GM12892 (cell line): ENCODE measurements around the gene BRF1.

Source experiments
- DNase-seq: peaks from one replicate; pipeline ENCODE4 v3.0.0; 2011; ENCODE audit not compliant: insufficient read length
- FAIRE-seq: peaks from 2 replicates; lab custom pipeline; 2011; peaks lifted over from hg19 to GRCh38; lab: Jason Lieb, UNC
- POLR2A ChIP-seq: IDR thresholded peaks from 2 replicates; pipeline ENCODE4 v1.6.1; 2011; ENCODE audit warnings: low read depth, low read length, control low read depth
- POLR2AphosphoS5 ChIP-seq: IDR thresholded peaks from 2 replicates; pipeline ENCODE4 v1.6.1; 2011; ENCODE audit warnings: low read depth, low read length, control low read depth
- TAF1 ChIP-seq: IDR thresholded peaks from 2 replicates; pipeline ENCODE4 v1.6.1; 2011; ENCODE audit warnings: low read depth, mild to moderate bottlenecking, control low read depth, low read length, borderline replicate concordance

The BRF1 gene

GRCh38 chr14:105195522-105196264 is 105.1 kb downstream of the BRF1 start:
- DNase-seq (no peak), FAIRE-seq (peak; percentile 9)
- TF ChIP-seq POLR2AphosphoS5, result no peak
- TF ChIP-seq POLR2A, result no peak
- TF ChIP-seq TAF1, result no peak

GRCh38 chr14:105195051-105195450 is 105.8 kb downstream of the BRF1 start:
- no peak for TF ChIP-seq TAF1
- TF ChIP-seq POLR2AphosphoS5, result no peak
- no peak for TF ChIP-seq POLR2A
- DNase-seq (no peak), FAIRE-seq (no peak)

- FAIRE-seq (peak; percentile 40), DNase-seq (no peak)
- TF ChIP-seq POLR2A, result no peak
- no peak for TF ChIP-seq POLR2AphosphoS5
- no peak for TF ChIP-seq TAF1
These were observed 106.7 kb downstream of the BRF1 start for GRCh38 chr14:105193916-105194782.

- FAIRE-seq, result no peak
- DNase-seq, result no peak
- TF ChIP-seq POLR2AphosphoS5 (no peak), POLR2A (no peak), TAF1 (no peak)
These were observed 107.7 kb downstream of the BRF1 start for GRCh38 chr14:105192866-105193731.

DNA sequence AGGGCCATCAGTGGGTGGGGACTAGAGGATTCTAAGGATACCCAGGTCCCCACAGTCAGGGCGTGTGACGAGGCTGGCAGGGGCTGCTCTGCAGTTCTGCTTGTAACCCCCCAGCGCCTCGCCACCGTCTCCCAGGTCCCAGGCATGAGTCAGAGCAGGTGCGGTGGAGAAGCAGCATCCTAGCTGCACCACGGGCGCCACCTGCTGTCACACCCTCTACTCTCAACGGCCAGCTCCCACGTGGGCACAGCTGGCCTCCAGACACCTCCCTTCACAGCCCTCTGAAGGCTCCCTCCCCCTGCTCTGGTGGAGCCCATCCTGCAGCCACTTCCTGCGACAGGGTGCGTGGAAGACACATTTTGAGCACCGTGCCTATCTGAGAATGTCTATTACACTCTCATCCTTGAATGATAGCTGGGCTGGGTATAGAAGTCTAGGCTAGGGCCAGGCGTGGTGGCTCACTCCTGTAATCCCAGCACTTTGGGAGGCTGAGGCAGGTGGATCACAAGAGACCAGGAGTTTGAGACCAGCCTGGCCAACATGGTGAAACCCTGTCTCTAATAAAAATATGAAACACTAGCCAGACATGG is 112.8 kb downstream of the BRF1 start:
- no peak for FAIRE-seq
- TF ChIP-seq POLR2A, result no peak
- no peak for TF ChIP-seq POLR2AphosphoS5
- no peak for TF ChIP-seq TAF1
- DNase-seq, result no peak

GRCh38 chr14:105187116-105187515 is 113.7 kb downstream of the BRF1 start:
- TF ChIP-seq POLR2AphosphoS5, result no peak
- TF ChIP-seq POLR2A, result no peak
- TF ChIP-seq TAF1, result no peak
- DNase-seq (no peak), FAIRE-seq (no peak)

DNA sequence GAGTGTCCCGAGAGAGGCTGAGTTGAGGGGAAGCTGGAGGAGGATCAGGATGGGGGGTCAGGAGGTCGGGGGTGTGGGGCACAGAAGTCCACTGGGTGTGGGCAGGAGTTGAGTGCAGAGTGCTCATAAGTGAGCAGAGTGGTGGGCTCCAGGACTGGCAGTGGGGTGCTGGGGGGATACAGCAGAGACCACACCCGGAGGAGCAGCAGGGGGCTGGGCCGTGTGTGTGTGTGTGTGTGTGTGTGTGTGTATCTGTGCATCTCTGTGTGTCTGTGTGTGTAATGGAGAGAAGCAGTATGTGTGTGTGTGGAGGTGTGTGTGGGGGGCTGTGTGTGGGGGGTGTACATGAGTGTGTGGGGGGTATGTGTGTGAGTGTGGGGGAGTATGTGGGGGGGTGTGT is 114.8 kb downstream of the BRF1 start:
- FAIRE-seq (no peak), DNase-seq (no peak)

DNA sequence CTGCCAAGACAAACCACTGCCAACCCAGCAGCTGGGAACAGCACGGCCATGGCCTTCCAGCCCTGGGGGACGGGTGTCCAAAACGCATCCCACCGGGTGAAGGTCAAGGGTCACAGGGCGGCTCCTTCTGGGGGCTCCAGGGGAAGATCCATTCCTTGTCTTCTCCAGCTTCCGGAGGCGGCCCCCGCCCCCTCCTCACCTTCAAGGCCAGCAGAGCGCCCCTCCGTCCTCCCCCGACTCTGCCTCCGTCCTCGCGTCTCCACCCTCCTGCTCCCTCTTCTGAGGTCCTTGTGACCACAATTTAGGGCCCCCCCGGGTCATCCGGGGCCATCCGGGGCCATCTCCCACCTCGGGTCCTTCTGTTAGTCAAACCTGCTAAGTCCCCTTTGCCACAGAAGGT is 115.8 kb downstream of the BRF1 start:
- no peak for TF ChIP-seq TAF1
- TF ChIP-seq POLR2A, result no peak
- no peak for TF ChIP-seq POLR2AphosphoS5
- FAIRE-seq (no peak), DNase-seq (no peak)

More for the DNA sequence above, 114.8 kb downstream of the BRF1 start:
- TF ChIP-seq POLR2A, result no peak

DNA sequence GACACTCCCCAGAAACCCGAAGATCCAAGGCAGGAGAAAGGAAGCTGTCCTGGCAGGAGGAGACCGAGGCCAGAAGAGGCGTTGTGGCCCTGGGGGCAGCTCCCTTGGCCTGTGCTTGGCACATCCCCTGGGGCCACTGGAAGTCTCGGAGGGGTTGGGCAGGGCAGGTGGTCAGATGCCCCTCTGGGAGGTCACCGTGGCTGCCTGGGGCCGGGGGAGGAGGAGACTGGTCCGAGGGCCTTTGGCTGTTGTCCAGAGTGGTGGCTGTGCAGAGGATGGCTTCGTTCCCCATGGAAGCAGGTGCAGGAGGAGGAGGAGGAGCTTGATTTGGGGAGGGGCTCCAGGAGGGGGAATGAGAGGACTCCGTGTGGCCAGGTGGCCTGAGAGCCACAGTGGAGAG is 116.3 kb downstream of the BRF1 start:
- TF ChIP-seq POLR2A, result no peak
- no peak for TF ChIP-seq POLR2AphosphoS5
- no peak for TF ChIP-seq TAF1
- DNase-seq (no peak), FAIRE-seq (no peak)

DNA sequence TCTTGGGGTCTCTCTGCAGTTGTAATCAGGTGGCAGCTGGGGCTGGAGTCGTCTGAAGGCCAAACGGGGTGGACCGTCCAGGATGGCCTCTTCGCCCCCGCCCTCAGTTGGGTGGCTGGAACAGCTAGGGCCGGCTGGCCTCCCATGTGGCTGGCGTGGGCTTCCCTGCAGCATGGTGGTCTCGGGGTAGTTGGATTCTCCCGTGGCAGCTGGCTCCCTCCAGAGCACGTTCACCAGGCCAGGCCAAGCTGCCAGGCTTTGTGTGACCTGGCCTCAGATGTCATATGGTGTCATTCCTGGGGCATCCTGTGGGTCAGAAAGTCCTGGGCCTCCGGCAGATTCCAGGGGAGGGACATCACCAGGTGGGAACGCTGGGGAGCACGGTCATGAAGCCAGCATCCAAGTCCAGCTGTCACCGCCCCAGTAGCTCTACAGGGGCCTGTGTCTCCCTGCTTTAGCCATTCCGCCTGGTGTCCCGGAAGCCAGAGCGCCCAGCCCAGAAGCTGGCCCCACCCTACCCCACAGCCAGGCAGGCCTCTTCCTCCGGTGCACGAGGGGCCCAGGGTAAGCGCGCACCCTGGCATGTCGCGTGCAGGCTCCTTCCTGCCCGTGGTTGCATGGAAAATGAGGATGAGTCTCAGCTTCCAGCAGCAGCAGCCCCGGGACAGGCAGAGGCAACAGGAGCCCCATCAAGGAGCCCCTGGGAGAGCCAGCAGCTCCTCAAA is 118.3 kb downstream of the BRF1 start:
- TF ChIP-seq POLR2AphosphoS5 (no peak), TAF1 (no peak), POLR2A (no peak)
- no peak for DNase-seq
- FAIRE-seq, result no peak
